Measurements from ENCODE around the gene NFIA. TPM values are rescaled to one million over a fixed set of nuclear protein-coding genes. Genes with fewer than 3 reads are reported as not detected.

The NFIA gene
- 100 to 1,000 TPM in 1 of 12 donors, 10 to 100 TPM in 11; 29.6 to 378 (median 35.8) TPM for polyA plus RNA-seq (ENCODE audit: insufficient read length in 12 of 12)
- long read RNA-seq, donor 1, full-length matches to known transcripts, result 1 of 1 reads
- long read RNA-seq, donor 1, partial matches to known transcripts, result 0 of 1 reads
- long read RNA-seq, donor 1, other reads (novel, unspliced or antisense), result 0 of 1 reads
- long read RNA-seq, donor 2, full-length matches to known transcripts, result 1 of 7 reads
- long read RNA-seq, donor 2, partial matches to known transcripts, result 0 of 7 reads
- long read RNA-seq, donor 2, other reads (novel, unspliced or antisense), result 6 of 7 reads
- long read RNA-seq, donor 3, full-length matches to known transcripts, result 4 of 4 reads
- long read RNA-seq, donor 3, partial matches to known transcripts, result 0 of 4 reads
- long read RNA-seq, donor 3, other reads (novel, unspliced or antisense), result 0 of 4 reads
- long read RNA-seq, donor 4, full-length matches to known transcripts, result 1 of 16 reads
- long read RNA-seq, donor 4, partial matches to known transcripts, result 15 of 16 reads
- long read RNA-seq, donor 4, other reads (novel, unspliced or antisense), result 0 of 16 reads
- long read RNA-seq, donor 5, partial matches to known transcripts, result 38 of 44 reads
- long read RNA-seq, donor 5, other reads (novel, unspliced or antisense), result 6 of 44 reads
- long read RNA-seq, donor 6, full-length matches to known transcripts, result 2 of 2 reads
- long read RNA-seq, donor 6, partial matches to known transcripts, result 0 of 2 reads
- long read RNA-seq, donor 6, other reads (novel, unspliced or antisense), result 0 of 2 reads
- long read RNA-seq, donor 7, full-length matches to known transcripts, result 1 of 1 reads
- long read RNA-seq, donor 7, partial matches to known transcripts, result 0 of 1 reads
- long read RNA-seq, donor 7, other reads (novel, unspliced or antisense), result 0 of 1 reads
- long read RNA-seq, donor 8, full-length matches to known transcripts, result 1 of 6 reads
- long read RNA-seq, donor 8, partial matches to known transcripts, result 5 of 6 reads
- long read RNA-seq, donor 8, other reads (novel, unspliced or antisense), result 0 of 6 reads
- long read RNA-seq, donor 9, full-length matches to known transcripts, result 3 of 10 reads
- long read RNA-seq, donor 9, partial matches to known transcripts, result 7 of 10 reads
- long read RNA-seq, donor 9, other reads (novel, unspliced or antisense), result 0 of 10 reads
- long read RNA-seq, donor 10, full-length matches to known transcripts, result 5 of 5 reads
- long read RNA-seq, donor 10, partial matches to known transcripts, result 0 of 5 reads
- long read RNA-seq, donor 10, other reads (novel, unspliced or antisense), result 0 of 5 reads
- long read RNA-seq, donor 11, full-length matches to known transcripts, result 2 of 2 reads
- long read RNA-seq, donor 11, partial matches to known transcripts, result 0 of 2 reads
- long read RNA-seq, donor 11, other reads (novel, unspliced or antisense), result 0 of 2 reads

- no peak for DNase-seq
Measured at GRCh38 chr1:61082311-61083012, at the start of gene NFIA. TSS of gene NFIA (plus strand) at chr1:61082561.

- DNase-seq, result no peak
Measured at GRCh38 chr1:61035880-61036279, 46.5 kb upstream of the NFIA start.

- DNase-seq, result no peak
Measured at GRCh38 chr1:61042466-61043009, 39.8 kb upstream of the NFIA start.

GRCh38 chr1:61043010-61043820 is 39.1 kb upstream of the NFIA start:
- DNase-seq, result peak; percentile 89

GRCh38 chr1:61046434-61046833 is 35.9 kb upstream of the NFIA start:
- DNase-seq, result no peak

- no peak for DNase-seq
Measured at GRCh38 chr1:61047061-61047460, 35.3 kb upstream of the NFIA start.

GRCh38 chr1:61049850-61050540 is 32.4 kb upstream of the NFIA start:
- peak; percentile 97 for DNase-seq

GRCh38 chr1:61050541-61051442 is 31.6 kb upstream of the NFIA start:
- peak; percentile 45 for DNase-seq

- DNase-seq, result no peak
Measured at GRCh38 chr1:61051443-61051718, 31.0 kb upstream of the NFIA start.

- DNase-seq, result no peak
Measured at GRCh38 chr1:61051719-61052394, 30.5 kb upstream of the NFIA start.

GRCh38 chr1:61052395-61053225 is 29.8 kb upstream of the NFIA start:
- DNase-seq, result no peak

GRCh38 chr1:61053226-61053711 is 29.1 kb upstream of the NFIA start:
- DNase-seq, result peak; percentile 56

GRCh38 chr1:61053712-61054600 is 28.4 kb upstream of the NFIA start:
- DNase-seq, result peak; percentile 35

- DNase-seq, result peak; percentile 41
Measured at GRCh38 chr1:61054601-61054993, 27.8 kb upstream of the NFIA start.

- DNase-seq, result peak; percentile 86
Measured at GRCh38 chr1:61055110-61055614, 27.2 kb upstream of the NFIA start.

Data from muscle of arm (tissue), 14 donors.